OCI-LY1 (cell line): ENCODE measurements around the gene PAX6.

Experiments
- CTCF ChIP-seq: fragments of 200-600 bp; sonication (generic), shearing (Covaris generic); IDR thresholded peaks from 2 replicates; pipeline ENCODE4 v1.5.1; 2017; ENCODE audit warnings: mild to moderate bottlenecking, antibody characterized with exemption, low read length, moderate library complexity, mixed read lengths
- EZH2 ChIP-seq: fragments of 200-600 bp; sonication (generic), shearing (Covaris generic); IDR thresholded peaks from 2 replicates; pipeline ENCODE4 v1.8.0; 2017; ENCODE audit warnings: borderline replicate concordance, mixed run types, mild to moderate bottlenecking, antibody characterized with exemption, low read length, moderate library complexity, mixed read lengths

- TF ChIP-seq CTCF, result no peak
- TF ChIP-seq EZH2, result no peak
Measured at GRCh38 chr11:31824879-31825837, 14.0 kb upstream of the PAX6 start.
